Measurements from ENCODE around the gene COL26A1. TPM values are rescaled to one million over a fixed set of nuclear protein-coding genes. Genes with fewer than 3 reads are reported as not detected.
"Not testable (repeated sequence)": the region's sequence is repeated elsewhere in the genome, so short reads cannot be mapped to it uniquely, and the experiment has no call there.

The COL26A1 gene
- total RNA-seq, 6 donors from 2014 or later = 0.20 to 1.0 (median 0.30) TPM; not detected in 2

DNA sequence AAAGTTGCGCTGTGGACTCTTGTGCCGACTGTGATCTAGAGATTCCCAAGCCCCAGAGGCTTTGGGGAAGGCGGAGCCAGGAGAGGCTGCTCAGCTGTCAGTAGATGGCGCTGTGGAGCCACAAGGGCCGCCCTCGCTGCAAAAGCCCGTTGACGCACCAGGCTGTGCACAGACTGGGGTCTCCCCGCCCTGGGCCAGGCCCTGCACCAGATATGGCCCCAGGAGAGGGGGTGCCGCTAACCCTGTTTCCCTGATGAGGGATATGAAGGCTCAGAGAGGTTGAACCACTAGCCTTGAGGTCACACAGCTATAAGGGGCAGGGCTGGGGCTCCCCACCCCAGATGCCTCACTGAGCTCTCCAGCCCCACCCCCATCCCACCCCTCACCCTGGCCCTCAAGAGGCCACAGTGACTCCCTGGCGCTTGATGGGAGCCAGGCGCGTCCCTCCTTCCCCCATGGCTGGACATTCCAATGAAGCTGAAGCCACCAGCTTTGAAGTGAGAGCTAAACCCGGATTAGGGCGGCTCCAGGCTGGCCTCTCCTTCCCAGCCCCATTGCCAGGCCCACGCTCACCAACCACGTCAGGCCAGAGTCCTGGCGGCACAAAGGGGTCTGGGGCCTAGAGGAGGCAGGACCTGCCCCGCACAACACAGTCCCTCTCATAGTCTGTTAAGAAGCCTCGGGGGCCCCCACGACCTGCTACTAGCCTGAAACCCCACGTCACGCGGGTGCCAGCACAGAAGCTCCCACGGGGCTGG, 240.0 kb downstream of the COL26A1 start:
- Histone ChIP-seq H3K27me3 (no peaks in the 10 kb centered on the region), H3K36me3 (no peaks in the 10 kb centered on the region), H3K4me1 (peaks cover 4 to 13% (median 9%) of the 10 kb centered on the region in 4 donors), H3K9me3 (no peaks in the 10 kb centered on the region), H3K27ac (no peak overlapping the region), H3K4me3 (no peak overlapping the region)
- DNase-seq (peak; percentile 76 to 88), ATAC-seq (ENCODE audit: low FRiP score in 2 of 2) (peak; percentile 77 to 93)
- WGBS, 2 donors = 28 to 31% methylated on average over 11 to 23 of the region's 25 CpGs
- TF ChIP-seq POLR2A (IDR thresholded peaks at IDR 0.05) = no peak
- no peak for TF ChIP-seq POLR2AphosphoS5 (IDR thresholded peaks at IDR 0.05)
- TF ChIP-seq, protein P1, sequence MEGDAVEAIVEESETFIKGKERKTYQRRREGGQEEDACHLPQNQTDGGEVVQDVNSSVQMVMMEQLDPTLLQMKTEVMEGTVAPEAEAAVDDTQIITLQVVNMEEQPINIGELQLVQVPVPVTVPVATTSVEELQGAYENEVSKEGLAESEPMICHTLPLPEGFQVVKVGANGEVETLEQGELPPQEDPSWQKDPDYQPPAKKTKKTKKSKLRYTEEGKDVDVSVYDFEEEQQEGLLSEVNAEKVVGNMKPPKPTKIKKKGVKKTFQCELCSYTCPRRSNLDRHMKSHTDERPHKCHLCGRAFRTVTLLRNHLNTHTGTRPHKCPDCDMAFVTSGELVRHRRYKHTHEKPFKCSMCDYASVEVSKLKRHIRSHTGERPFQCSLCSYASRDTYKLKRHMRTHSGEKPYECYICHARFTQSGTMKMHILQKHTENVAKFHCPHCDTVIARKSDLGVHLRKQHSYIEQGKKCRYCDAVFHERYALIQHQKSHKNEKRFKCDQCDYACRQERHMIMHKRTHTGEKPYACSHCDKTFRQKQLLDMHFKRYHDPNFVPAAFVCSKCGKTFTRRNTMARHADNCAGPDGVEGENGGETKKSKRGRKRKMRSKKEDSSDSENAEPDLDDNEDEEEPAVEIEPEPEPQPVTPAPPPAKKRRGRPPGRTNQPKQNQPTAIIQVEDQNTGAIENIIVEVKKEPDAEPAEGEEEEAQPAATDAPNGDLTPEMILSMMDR (IDR thresholded peaks at IDR 0.05) = peak; percentile 61 to 84 (median 78)
- TF ChIP-seq EP300 (IDR thresholded peaks at IDR 0.05) = no peak

DNA sequence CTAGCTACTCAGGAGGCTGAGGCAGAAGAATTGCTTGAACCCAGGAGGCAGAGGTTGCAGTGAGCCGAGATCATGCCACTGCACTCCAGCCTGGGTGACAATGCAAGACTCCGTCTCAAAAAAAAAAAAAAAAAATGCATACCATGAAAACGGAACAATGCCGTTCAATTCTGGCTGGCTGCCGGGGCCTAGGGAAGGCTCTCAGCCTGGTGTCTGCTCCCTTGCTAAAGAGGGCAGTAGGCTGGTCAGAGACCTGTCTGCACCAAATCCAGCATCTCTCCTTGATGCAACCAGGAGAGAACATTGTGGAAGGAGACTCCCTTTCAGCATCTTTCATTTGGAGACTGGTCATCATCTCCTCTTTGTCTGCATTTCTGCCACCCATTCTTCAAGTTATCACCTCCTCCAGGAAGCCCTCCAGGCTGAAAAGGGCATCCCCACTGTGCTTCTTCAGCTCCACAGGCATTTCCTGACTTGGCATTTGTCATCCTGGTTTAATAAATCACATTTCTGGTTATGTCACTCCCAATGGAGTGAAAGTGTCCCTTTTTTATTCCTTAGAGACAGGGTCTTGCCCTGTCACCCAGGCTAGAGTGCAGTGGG, 241.8 kb downstream of the COL26A1 start:
- 71 to 76% methylated on average over 5 of the region's 5 CpGs for WGBS, 2 donors
- DNase-seq (no peak), ATAC-seq (ENCODE audit: low FRiP score in 2 of 2) (no peak)
- Histone ChIP-seq H3K27me3 (no peaks in the 10 kb centered on the region), H3K4me1 (peaks cover 3 to 9% (median 5%) of the 10 kb centered on the region in 4 donors), H3K27ac (no peak overlapping the region), H3K36me3 (no peaks in the 10 kb centered on the region), H3K9me3 (no peaks in the 10 kb centered on the region), H3K4me3 (no peak overlapping the region)
- TF ChIP-seq POLR2AphosphoS5 (IDR thresholded peaks at IDR 0.05) (no peak), EP300 (IDR thresholded peaks at IDR 0.05) (no peak), POLR2A (IDR thresholded peaks at IDR 0.05) (no peak)
- TF ChIP-seq, protein P1 (IDR thresholded peaks at IDR 0.05) = no peak

DNA sequence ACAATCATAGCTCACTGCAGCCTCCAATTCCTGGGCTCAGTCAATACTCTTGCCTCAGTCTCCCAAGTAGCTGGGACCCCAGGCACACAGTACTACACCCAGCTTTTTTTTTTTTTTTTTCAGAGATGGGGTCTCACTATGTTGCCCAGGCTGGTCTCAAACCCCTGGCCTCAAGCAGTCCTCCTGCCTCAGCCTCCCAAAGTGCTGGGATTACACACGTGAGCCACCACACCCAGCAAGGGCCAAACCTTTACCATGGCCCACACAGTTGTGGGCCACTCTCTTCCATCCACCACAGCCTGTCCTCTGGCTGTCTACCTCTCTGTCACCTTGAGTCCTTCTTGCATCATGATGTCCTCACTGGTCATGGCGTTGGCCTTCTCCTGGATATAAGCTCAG, 242.3 kb downstream of the COL26A1 start:
- ATAC-seq (ENCODE audit: low FRiP score in 2 of 2) = not testable (repeated sequence)
- 90 to 93% methylated on average over 2 of the region's 2 CpGs for WGBS, 2 donors

DNA sequence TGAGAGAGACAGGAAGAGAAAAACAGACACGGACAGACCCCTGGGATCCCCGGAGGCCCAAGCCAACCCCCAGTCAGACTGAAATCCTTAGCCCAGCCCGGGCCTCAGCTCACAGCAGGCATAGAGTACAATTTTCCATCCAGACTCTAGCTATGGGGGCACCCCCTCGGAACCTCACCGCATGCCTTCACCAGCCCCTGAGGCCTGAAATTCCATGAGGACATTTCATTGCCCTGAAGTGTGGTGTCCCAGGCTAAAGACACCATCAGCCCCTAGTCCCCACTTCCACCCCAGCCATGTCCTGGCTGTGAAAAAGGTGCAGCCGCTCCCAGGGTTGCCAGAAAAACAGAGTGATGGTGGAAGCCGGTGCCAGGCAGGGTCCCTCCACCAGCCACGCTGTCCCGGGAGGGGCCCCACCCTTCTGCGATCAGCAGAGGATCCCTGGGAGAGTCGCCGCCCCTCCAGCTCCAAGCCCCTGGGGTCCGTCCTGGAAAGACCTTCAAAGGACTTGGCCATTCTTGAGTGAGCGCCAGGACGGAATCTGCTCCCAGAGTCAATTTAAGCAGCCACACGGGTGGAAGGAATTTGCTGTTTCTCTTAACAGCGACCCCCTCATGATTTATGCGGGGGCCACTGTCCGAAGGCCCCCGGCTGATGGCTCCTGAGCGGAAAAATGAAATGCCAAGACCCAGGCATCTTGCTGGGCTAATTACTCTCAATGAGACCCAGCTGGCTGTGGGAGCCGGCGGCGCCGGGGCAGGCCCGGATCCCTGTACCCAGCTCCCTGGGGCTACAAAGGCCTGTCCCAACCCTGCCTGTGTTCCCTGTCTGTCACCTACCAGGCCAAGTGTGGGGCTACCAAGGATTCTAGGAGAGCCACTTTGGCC, 243.2 kb downstream of the COL26A1 start:
- ATAC-seq (ENCODE audit: low FRiP score in 2 of 2) (no peak), DNase-seq (peak in 1 of 2 donors; percentile 62)
- no peaks in the 10 kb centered on the region for H3K27me3 ChIP-seq
- WGBS, 2 donors = 82 to 85% methylated on average over 23 of the region's 26 CpGs
- no peak for TF ChIP-seq POLR2A (IDR thresholded peaks at IDR 0.05)
- TF ChIP-seq POLR2AphosphoS5 (IDR thresholded peaks at IDR 0.05) = no peak
- TF ChIP-seq, protein P1 (IDR thresholded peaks at IDR 0.05) = no peak
- no peak for TF ChIP-seq EP300 (IDR thresholded peaks at IDR 0.05)
- H3K27ac ChIP-seq = no peak overlapping the region
- no peaks in the 10 kb centered on the region for H3K36me3 ChIP-seq
- H3K9me3 ChIP-seq = no peaks in the 10 kb centered on the region
- peaks cover 3 to 9% (median 5%) of the 10 kb centered on the region in 4 donors for H3K4me1 ChIP-seq
- no peak overlapping the region for H3K4me3 ChIP-seq

More for the DNA sequence above, 242.3 kb downstream of the COL26A1 start:
- not testable (repeated sequence) for H3K36me3 ChIP-seq, H3K4me3 ChIP-seq, H3K9me3 ChIP-seq, H3K27me3 ChIP-seq, H3K4me1 ChIP-seq, H3K27ac ChIP-seq, DNase-seq

DNA sequence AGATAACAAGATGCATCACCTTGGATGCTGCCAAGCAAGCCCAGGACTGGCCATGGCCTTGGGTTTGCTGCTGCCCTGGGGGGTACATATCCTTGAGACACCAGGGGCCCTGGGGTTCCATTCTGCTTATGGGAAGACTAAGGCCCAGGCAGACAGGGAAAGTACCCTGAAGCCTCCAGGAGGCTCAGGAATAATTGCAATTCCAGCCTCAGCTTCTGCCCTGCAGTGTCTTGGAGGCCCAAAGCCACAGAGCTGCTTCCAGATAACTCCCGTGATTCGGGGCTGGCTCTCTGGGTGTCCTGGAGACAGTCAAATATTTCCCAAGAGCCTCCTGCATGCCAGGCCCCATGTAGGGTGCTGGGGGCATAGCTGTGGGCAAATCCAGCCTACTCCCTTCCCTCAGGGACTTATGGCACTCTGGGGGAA, 243.8 kb downstream of the COL26A1 start:
- H3K4me1 ChIP-seq = peaks cover 3 to 9% (median 5%) of the 10 kb centered on the region in 4 donors
- no peaks in the 10 kb centered on the region for H3K9me3 ChIP-seq
- H3K36me3 ChIP-seq = no peaks in the 10 kb centered on the region
- DNase-seq (no peak), ATAC-seq (ENCODE audit: low FRiP score in 2 of 2) (no peak)
- no peak overlapping the region for H3K27ac ChIP-seq
- TF ChIP-seq POLR2A (IDR thresholded peaks at IDR 0.05) = no peak
- TF ChIP-seq EP300 (IDR thresholded peaks at IDR 0.05) = no peak
- TF ChIP-seq POLR2AphosphoS5 (IDR thresholded peaks at IDR 0.05) = no peak
- TF ChIP-seq, protein P1 (IDR thresholded peaks at IDR 0.05) = no peak
- no peaks in the 10 kb centered on the region for H3K27me3 ChIP-seq
- H3K4me3 ChIP-seq = no peak overlapping the region
- 88% methylated on average over 2 of the region's 2 CpGs; no CpG with 5 or more reads in 1 of the 2 donors for WGBS, 2 donors
